ENCODE results near the gene SLC13A2.

DNA sequence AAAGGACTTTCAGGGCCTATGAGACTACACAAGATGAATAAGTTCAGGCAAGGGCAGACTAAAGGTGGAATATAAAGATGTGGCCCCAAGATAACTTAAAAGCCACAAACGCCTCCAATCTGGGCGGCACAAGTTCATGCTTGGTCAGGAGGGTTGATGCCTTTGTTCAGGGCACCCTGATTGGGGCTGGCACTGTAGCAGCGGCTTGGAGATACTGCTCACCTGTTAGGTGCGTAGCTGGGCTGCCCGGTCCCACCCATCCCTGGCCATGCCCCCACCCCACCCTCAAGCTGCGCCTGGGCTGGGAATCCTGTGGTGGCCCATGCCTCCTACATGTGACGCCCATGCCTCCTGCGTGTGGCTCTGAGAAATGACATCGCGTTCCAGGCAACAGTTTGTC lies 12.5 kb upstream of the SLC13A2 start:
- TF ChIP-seq, protein P1, sequence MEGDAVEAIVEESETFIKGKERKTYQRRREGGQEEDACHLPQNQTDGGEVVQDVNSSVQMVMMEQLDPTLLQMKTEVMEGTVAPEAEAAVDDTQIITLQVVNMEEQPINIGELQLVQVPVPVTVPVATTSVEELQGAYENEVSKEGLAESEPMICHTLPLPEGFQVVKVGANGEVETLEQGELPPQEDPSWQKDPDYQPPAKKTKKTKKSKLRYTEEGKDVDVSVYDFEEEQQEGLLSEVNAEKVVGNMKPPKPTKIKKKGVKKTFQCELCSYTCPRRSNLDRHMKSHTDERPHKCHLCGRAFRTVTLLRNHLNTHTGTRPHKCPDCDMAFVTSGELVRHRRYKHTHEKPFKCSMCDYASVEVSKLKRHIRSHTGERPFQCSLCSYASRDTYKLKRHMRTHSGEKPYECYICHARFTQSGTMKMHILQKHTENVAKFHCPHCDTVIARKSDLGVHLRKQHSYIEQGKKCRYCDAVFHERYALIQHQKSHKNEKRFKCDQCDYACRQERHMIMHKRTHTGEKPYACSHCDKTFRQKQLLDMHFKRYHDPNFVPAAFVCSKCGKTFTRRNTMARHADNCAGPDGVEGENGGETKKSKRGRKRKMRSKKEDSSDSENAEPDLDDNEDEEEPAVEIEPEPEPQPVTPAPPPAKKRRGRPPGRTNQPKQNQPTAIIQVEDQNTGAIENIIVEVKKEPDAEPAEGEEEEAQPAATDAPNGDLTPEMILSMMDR (IDR thresholded peaks at IDR 0.05), result no peak
- TF ChIP-seq POLR2A (IDR thresholded peaks at IDR 0.05), result no peak
- TF ChIP-seq POLR2AphosphoS5 (IDR thresholded peaks at IDR 0.05), result no peak

All from upper lobe of left lung (tissue), 4 donors.